ENCODE results near the gene CA5A. TPM values are rescaled to one million over a fixed set of nuclear protein-coding genes. Genes with fewer than 3 reads are reported as not detected.

Gene CA5A
- polyA plus RNA-seq, 1 donor: 0.03 TPM

DNA sequence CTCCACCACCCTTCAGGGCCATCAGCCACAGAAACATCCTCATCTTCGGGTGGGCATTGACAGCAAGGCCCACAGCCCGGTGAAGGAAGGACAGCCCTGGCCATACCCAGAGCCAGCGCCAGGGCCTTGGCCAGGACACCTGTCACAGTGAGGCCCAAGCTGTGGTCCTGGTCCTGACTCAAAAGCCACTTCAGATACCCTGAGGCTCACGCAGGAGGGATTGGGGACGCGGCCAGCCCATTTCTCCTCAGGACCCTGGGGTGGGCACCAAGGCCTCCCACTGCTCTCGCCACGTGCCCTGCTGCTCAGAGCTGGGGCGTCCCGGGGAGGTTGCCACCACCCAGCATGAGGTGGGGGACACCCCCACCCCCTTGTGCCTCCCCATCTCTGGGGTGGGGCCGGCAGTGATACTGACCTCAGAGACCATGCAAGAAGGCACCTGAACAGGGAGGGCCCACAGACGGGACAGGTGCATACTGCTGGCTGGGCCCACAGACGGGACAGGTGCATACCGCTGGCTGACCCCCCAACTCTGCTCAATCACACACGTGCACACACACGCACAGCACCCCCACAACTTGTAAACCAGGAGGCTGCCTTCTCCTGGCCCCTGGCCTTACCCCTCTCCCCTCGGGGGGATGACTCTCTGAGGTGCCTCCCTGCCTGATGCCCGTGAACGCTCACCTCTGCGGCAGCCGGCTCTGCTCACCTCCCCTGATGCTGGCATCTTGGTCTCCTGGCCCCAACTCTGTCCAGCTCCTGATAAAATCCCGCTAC lies 81.2 kb downstream of the CA5A start:
- no CpG with 5 or more reads among the region's 22 CpGs for WGBS (ENCODE audit: insufficient coverage, low lambda C conversion rate)
- peaks cover 12% of the 10 kb centered on the region for H3K36me3 ChIP-seq (ENCODE audit: control insufficient read depth, insufficient read depth, low read length)
- DNase-seq: peak in 1 of 2 donors; percentile 30
- H3K4me1 ChIP-seq (ENCODE audit: control insufficient read depth, insufficient read depth, low read length): peaks cover 54% of the 10 kb centered on the region
- no peak overlapping the region for H3K4me3 ChIP-seq (ENCODE audit: low read length)
- H3K27me3 ChIP-seq (ENCODE audit: control insufficient read depth, insufficient read depth, low read length): no peaks in the 10 kb centered on the region
- H3K9me3 ChIP-seq (ENCODE audit: control insufficient read depth, low read depth, low read length): no peaks in the 10 kb centered on the region
- peak overlapping the region; percentile 88 for H3K27ac ChIP-seq (ENCODE audit: low read length)

DNA sequence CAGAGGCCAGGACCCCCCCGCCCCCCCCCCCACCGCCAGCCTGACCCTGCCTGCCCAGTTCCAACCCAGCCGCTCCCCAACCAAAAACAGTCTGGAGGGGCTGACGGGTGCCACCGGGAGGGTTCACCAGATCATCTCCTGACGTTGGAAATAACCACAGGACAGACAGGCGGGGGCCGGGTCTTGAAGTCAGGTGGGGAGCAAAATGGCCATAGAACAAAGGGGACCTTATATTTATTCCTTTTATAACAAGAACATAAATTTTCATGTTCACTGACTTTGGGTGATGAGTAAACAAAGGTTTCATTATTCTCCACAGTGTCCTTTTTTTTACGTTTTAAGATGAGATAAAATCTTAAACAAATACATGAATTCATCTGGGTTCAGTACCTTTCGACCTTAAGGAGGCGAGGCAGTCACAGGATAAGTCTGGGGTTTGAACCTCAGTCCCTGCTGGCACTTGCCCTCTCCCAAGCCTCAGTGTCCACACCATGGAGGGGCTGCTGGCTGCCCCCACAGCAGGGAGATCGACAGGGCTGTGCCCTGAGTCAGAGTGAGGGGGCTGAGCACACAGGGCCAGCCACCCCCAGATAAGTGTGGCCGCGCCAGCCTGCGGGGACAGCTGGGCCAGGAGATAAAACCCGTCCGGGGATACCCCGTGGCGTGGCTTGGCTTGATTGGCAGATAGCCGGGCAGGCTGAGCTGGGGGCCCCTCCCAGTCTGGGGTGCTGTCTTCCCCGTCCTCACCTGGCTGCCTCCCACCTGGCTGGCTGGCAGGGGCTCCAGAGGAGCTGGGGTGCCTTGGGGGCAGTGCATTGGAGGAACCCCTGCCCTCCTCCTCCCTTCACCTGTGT lies 82.0 kb downstream of the CA5A start:
- Histone ChIP-seq H3K36me3 (ENCODE audit: control insufficient read depth, insufficient read depth, low read length) (peaks cover 12% of the 10 kb centered on the region), H3K9me3 (ENCODE audit: control insufficient read depth, low read depth, low read length) (no peaks in the 10 kb centered on the region), H3K4me1 (ENCODE audit: control insufficient read depth, insufficient read depth, low read length) (peaks cover 61% of the 10 kb centered on the region), H3K27me3 (ENCODE audit: control insufficient read depth, insufficient read depth, low read length) (no peaks in the 10 kb centered on the region), H3K27ac (ENCODE audit: low read length) (peak overlapping the region; percentile 88), H3K4me3 (ENCODE audit: low read length) (peak overlapping the region; percentile 8)
- 14% methylated on average over 1 of the region's 21 CpGs for WGBS (ENCODE audit: insufficient coverage, low lambda C conversion rate)
- peak; percentile 66 to 88 for DNase-seq

DNA sequence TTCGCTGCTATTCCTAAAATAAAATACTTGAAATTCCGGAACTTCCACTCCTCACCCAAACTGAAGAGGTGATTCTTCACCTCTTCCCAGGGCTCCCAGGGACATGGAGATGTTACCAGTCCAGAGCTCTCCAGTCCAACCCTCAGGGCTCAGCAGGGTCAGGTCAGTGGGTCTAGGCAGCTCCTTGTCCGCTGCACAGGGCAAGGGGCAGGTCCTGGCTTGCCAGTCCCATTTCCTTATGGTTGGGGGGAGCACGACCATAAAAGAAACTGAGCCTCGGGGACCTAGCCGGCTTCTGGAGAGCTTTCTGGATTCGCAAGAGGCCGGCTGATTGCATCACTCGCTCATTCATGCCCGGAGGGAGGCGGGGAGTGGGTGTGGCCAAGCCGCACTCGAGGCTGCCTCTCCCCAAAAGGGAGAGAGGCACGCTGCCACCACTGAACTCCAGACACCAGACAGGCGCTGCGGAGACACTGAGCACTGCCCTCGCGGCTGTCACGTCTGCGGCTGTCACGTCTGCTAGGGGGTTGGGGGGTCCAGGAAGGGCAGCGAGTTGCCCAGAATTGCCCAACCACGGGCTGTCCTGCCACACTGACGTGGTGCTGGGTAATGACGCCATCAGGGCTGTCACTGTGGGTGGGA lies 82.8 kb downstream of the CA5A start:
- peak overlapping the region; percentile 88 for H3K27ac ChIP-seq (ENCODE audit: low read length)
- peaks cover 12% of the 10 kb centered on the region for H3K36me3 ChIP-seq (ENCODE audit: control insufficient read depth, insufficient read depth, low read length)
- peak; percentile 95 to 97 for DNase-seq

DNA sequence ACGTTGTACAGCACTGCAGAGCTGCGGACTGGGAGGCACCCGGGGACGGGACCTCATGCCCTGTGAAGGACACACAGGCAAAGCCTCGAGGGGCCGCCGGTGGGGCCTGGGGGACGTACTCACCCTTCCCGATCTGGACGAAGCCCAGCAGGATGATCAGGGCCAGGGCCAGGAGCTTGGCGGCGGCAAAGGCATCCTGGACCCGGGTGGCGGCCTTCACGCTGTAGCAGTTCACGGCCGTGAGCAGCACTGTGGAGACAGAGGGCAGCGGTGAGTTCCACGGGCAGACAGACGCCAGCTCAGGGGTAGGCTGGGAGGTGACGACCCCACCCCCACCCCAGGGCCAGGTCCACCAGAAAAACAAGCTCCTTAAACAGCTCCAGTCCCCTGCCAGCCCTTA lies 84.7 kb downstream of the CA5A start:
- no peak overlapping the region for H3K27ac ChIP-seq (ENCODE audit: low read length)
- no peak overlapping the region for H3K4me3 ChIP-seq (ENCODE audit: low read length)
- H3K9me3 ChIP-seq (ENCODE audit: control insufficient read depth, low read depth, low read length): no peaks in the 10 kb centered on the region
- peaks cover 12% of the 10 kb centered on the region for H3K36me3 ChIP-seq (ENCODE audit: control insufficient read depth, insufficient read depth, low read length)
- DNase-seq: no peak
- H3K27me3 ChIP-seq (ENCODE audit: control insufficient read depth, insufficient read depth, low read length): no peaks in the 10 kb centered on the region
- no CpG with 5 or more reads among the region's 21 CpGs for WGBS (ENCODE audit: insufficient coverage, low lambda C conversion rate)
- peaks cover 86% of the 10 kb centered on the region for H3K4me1 ChIP-seq (ENCODE audit: control insufficient read depth, insufficient read depth, low read length)

More for the DNA sequence above, 82.8 kb downstream of the CA5A start:
- Histone ChIP-seq H3K27me3 (ENCODE audit: control insufficient read depth, insufficient read depth, low read length) (no peaks in the 10 kb centered on the region), H3K9me3 (ENCODE audit: control insufficient read depth, low read depth, low read length) (no peaks in the 10 kb centered on the region), H3K4me1 (ENCODE audit: control insufficient read depth, insufficient read depth, low read length) (peaks cover 66% of the 10 kb centered on the region), H3K4me3 (ENCODE audit: low read length) (peak overlapping the region; percentile 8)
- WGBS (ENCODE audit: insufficient coverage, low lambda C conversion rate): no CpG with 5 or more reads among the region's 25 CpGs

- WGBS (ENCODE audit: insufficient coverage, low lambda C conversion rate): no CpG with 5 or more reads among the region's 14 CpGs
- no peak for DNase-seq
- Histone ChIP-seq H3K36me3 (ENCODE audit: control insufficient read depth, insufficient read depth, low read length) (peaks cover 12% of the 10 kb centered on the region), H3K4me1 (ENCODE audit: control insufficient read depth, insufficient read depth, low read length) (peaks cover 86% of the 10 kb centered on the region), H3K9me3 (ENCODE audit: control insufficient read depth, low read depth, low read length) (no peaks in the 10 kb centered on the region), H3K4me3 (ENCODE audit: low read length) (no peak overlapping the region), H3K27ac (ENCODE audit: low read length) (no peak overlapping the region), H3K27me3 (ENCODE audit: control insufficient read depth, insufficient read depth, low read length) (no peaks in the 10 kb centered on the region)
These were observed 85.2 kb downstream of the CA5A start for GRCh38 chr16:87851141-87851587.

DNA sequence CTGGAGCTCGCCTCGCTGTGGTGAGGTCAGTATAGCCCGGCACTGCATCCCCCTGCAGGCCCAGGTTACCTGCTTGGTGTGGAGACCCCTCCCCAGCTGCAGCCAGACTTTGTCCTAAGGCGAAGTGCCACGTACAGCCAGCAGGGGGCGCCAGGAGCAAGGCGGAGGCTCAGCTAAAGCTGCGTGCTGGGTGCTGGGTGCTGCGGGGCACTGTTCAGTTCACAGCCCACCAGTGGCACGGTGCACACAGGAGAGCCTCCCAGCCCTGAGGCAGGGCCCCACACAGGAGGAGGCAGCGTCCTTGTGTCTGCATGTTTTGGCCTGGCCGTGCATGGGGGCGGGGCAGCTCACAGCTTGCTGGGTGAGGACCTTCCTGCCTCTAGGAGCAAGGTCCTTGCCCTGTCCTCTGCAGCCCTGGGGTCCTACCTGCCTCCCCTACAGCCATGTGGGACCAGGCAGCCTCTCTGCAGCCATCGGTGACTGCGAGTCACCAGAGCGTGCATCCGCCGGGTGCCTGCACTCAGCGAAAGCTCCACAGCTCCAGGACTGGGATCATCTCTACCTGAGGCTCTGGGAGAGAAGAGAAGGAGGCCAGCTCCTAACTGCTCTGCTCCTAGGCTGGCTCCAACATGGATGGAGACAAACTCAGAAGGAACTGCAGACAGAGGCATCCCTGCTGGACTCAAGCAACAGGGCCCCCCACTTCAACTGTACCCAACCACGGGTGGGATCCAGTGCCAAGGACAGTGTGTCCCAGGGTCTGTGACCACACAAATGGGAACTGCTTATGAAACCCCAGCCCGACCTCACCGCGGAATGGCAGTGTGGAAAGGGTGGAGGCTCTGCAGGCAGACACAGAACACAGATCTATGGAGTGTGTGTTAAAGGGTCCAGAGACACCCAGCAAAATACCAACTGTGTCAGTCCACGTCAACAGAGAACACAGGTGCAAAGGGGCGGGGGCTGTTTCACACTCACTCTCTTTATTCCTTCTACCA lies 86.0 kb downstream of the CA5A start:
- DNase-seq: peak in 1 of 2 donors; percentile 67
- H3K4me3 ChIP-seq (ENCODE audit: low read length): no peak overlapping the region
- H3K36me3 ChIP-seq (ENCODE audit: control insufficient read depth, insufficient read depth, low read length): peaks cover 12% of the 10 kb centered on the region
- H3K27ac ChIP-seq (ENCODE audit: low read length): peak overlapping the region; percentile 43
- peaks cover 77% of the 10 kb centered on the region for H3K4me1 ChIP-seq (ENCODE audit: control insufficient read depth, insufficient read depth, low read length)
- no peaks in the 10 kb centered on the region for H3K27me3 ChIP-seq (ENCODE audit: control insufficient read depth, insufficient read depth, low read length)
- no CpG with 5 or more reads among the region's 25 CpGs for WGBS (ENCODE audit: insufficient coverage, low lambda C conversion rate)
- H3K9me3 ChIP-seq (ENCODE audit: control insufficient read depth, low read depth, low read length): no peaks in the 10 kb centered on the region

- Histone ChIP-seq H3K27me3 (ENCODE audit: control insufficient read depth, insufficient read depth, low read length) (no peaks in the 10 kb centered on the region), H3K9me3 (ENCODE audit: control insufficient read depth, low read depth, low read length) (no peaks in the 10 kb centered on the region), H3K36me3 (ENCODE audit: control insufficient read depth, insufficient read depth, low read length) (peaks cover 12% of the 10 kb centered on the region), H3K4me3 (ENCODE audit: low read length) (no peak overlapping the region), H3K4me1 (ENCODE audit: control insufficient read depth, insufficient read depth, low read length) (peaks cover 74% of the 10 kb centered on the region), H3K27ac (ENCODE audit: low read length) (no peak overlapping the region)
- WGBS (ENCODE audit: insufficient coverage, low lambda C conversion rate): 92% methylated on average over 4 of the region's 16 CpGs
- DNase-seq: no peak
These were observed 86.8 kb downstream of the CA5A start for GRCh38 chr16:87849419-87850008.

- Histone ChIP-seq H3K27me3 (ENCODE audit: control insufficient read depth, insufficient read depth, low read length) (no peaks in the 10 kb centered on the region), H3K9me3 (ENCODE audit: control insufficient read depth, low read depth, low read length) (no peaks in the 10 kb centered on the region), H3K36me3 (ENCODE audit: control insufficient read depth, insufficient read depth, low read length) (peaks cover 12% of the 10 kb centered on the region), H3K27ac (ENCODE audit: low read length) (peak overlapping the region; percentile 85), H3K4me3 (ENCODE audit: low read length) (no peak overlapping the region), H3K4me1 (ENCODE audit: control insufficient read depth, insufficient read depth, low read length) (peaks cover 75% of the 10 kb centered on the region)
- DNase-seq: no peak
- no CpG with 5 or more reads among the region's 18 CpGs for WGBS (ENCODE audit: insufficient coverage, low lambda C conversion rate)
These were observed 87.5 kb downstream of the CA5A start for GRCh38 chr16:87848676-87849345.

Data from large intestine (tissue), 3 donors.